Smooth muscle cell (in vitro differentiated cells): Measurements from ENCODE around the gene ANO2. TPM values are rescaled to one million over a fixed set of nuclear protein-coding genes. Genes with fewer than 3 reads are reported as not detected.

Source experiments
- DNase-seq: peaks from one replicate; lab custom pipeline; 2025; ENCODE audit not compliant: unreplicated experiment; lab: John Stamatoyannopoulos, UW
- H2AFZ ChIP-seq: fragments of 200-600 bp; sonication (generic); 2 replicates; pipeline ENCODE4 v1.6.0; 2016; ENCODE audit warnings: antibody characterized with exemption, low read depth, mild to moderate bottlenecking
- H3F3A ChIP-seq: fragments of 200-600 bp; sonication (generic); 2 replicates; pipeline ENCODE4 v1.6.0; 2017; ENCODE audit warnings: antibody characterized with exemption, low read depth
- H3K27ac ChIP-seq: fragments of 200-600 bp; sonication (generic); 2 replicates; pipeline ENCODE4 v1.5.1; 2016; ENCODE audit warnings: low read depth, mild to moderate bottlenecking
- H3K27me3 ChIP-seq: fragments of 200-600 bp; sonication (generic); 2 replicates; pipeline ENCODE4 v1.6.1; 2016; ENCODE audit warnings: low read depth, mild to moderate bottlenecking
- H3K36me3 ChIP-seq: fragments of 200-600 bp; sonication (generic); 2 replicates; pipeline ENCODE4 v1.5.1; 2016; ENCODE audit warnings: low read depth
- H3K4me1 ChIP-seq: fragments of 200-600 bp; sonication (generic); 2 replicates; pipeline ENCODE4 v1.5.1; 2016; ENCODE audit warnings: low read depth
- H3K4me2 ChIP-seq: fragments of 200-600 bp; sonication (generic); 2 replicates; pipeline ENCODE4 v1.6.0; 2016; ENCODE audit warnings: mild to moderate bottlenecking
- H3K4me3 ChIP-seq: fragments of 200-600 bp; sonication (generic); 2 replicates; pipeline ENCODE4 v1.5.1; 2016; ENCODE audit warnings: mild to moderate bottlenecking
- H3K79me2 ChIP-seq: fragments of 200-600 bp; sonication (generic); 2 replicates; pipeline ENCODE4 v1.6.0; 2016; ENCODE audit warnings: low read depth, mild to moderate bottlenecking
- H3K9ac ChIP-seq: fragments of 200-600 bp; sonication (generic); 2 replicates; pipeline ENCODE4 v1.6.0; 2016; ENCODE audit warnings: low read depth
- H3K9me3 ChIP-seq: fragments of 200-600 bp; sonication (generic); replicated peaks from 2 replicates; pipeline ENCODE4 v1.5.1; 2016; ENCODE audit warnings: low read depth
- H4K20me1 ChIP-seq: fragments of 200-600 bp; sonication (generic); 2 replicates; pipeline ENCODE4 v1.6.0; 2016; ENCODE audit warnings: low read depth
- CTCF ChIP-seq: fragments of 200-600 bp; sonication (generic); IDR thresholded peaks from 2 replicates; pipeline ENCODE4 v1.5.1; 2017; ENCODE audit warnings: borderline replicate concordance, mild to moderate bottlenecking, antibody characterized with exemption; ENCODE audit not compliant: insufficient read depth, poor library complexity, severe bottlenecking
- WGBS: methylation state at CpG from one replicate; pipeline ENCODE4 v1.1.7; 2016; ENCODE audit warnings: low lambda C conversion rate; 5-methylcytosine and 5-hydroxymethylcytosine counted together
- polyA plus RNA-seq: library from polyadenylated mRNA; unstranded; fragments of >200 nt; fragmentation: Nextera tagmentation; extraction: Ambion mirVana; gene quantifications from 2 replicates; pipeline ENCODE4 v1.2.1, GENCODE V29; 2016
- total RNA-seq: library from RNA; depleted of rRNA; stranded (reverse); fragments of >200 nt; gene quantifications from 2 replicates; pipeline ENCODE4 v1.2.3, GENCODE V29; 2014

Gene ANO2
- total and polyA plus RNA-seq, 2 experiments from 2014 or later = 0.18 TPM; not detected in 1

- Histone ChIP-seq H3K9me3 (no peaks in the 10 kb centered on the region), H3K9ac (no peak overlapping the region), H3K27me3 (peaks cover 56% of the 10 kb centered on the region), H3K4me1 (peaks cover 12% of the 10 kb centered on the region), H3F3A (no peaks in the 10 kb centered on the region), H3K4me2 (no peak overlapping the region), H3K4me3 (no peak overlapping the region), H3K79me2 (no peaks in the 10 kb centered on the region), H3K36me3 (no peaks in the 10 kb centered on the region), H4K20me1 (no peaks in the 10 kb centered on the region), H2AFZ (no peak overlapping the region), H3K27ac (no peak overlapping the region)
- DNase-seq = no peak
- WGBS = 77% methylated on average over 2 of the region's 2 CpGs
- no peak for TF ChIP-seq CTCF
These were observed 1.3 kb upstream of the ANO2 start for GRCh38 chr12:5946388-5946787.

GRCh38 chr12:5944688-5945070 is 380 bp downstream of the ANO2 start:
- WGBS = 5% methylated on average over 12 of the region's 12 CpGs
- peaks cover 55% of the 10 kb centered on the region for H3K27me3 ChIP-seq
- H3K9ac ChIP-seq = no peak overlapping the region
- TF ChIP-seq CTCF = no peak
- H3K4me1 ChIP-seq = peaks cover 12% of the 10 kb centered on the region
- peak overlapping the region; percentile 96 for H2AFZ ChIP-seq
- H3K79me2 ChIP-seq = no peaks in the 10 kb centered on the region
- no peaks in the 10 kb centered on the region for H3F3A ChIP-seq
- H3K36me3 ChIP-seq = no peaks in the 10 kb centered on the region
- peak overlapping the region; percentile 67 for H3K4me3 ChIP-seq
- no peak overlapping the region for H3K27ac ChIP-seq
- H4K20me1 ChIP-seq = no peaks in the 10 kb centered on the region
- no peak for DNase-seq
- peak overlapping the region; percentile 96 for H3K4me2 ChIP-seq
- H3K9me3 ChIP-seq = no peaks in the 10 kb centered on the region

GRCh38 chr12:5944053-5944452 is 1.0 kb downstream of the ANO2 start:
- Histone ChIP-seq H3K4me2 (no peak overlapping the region), H2AFZ (no peak overlapping the region), H3F3A (no peaks in the 10 kb centered on the region), H3K36me3 (no peaks in the 10 kb centered on the region), H3K4me1 (peaks cover 12% of the 10 kb centered on the region), H3K4me3 (no peak overlapping the region), H3K9ac (no peak overlapping the region), H4K20me1 (no peaks in the 10 kb centered on the region), H3K27ac (no peak overlapping the region), H3K79me2 (no peaks in the 10 kb centered on the region), H3K9me3 (no peaks in the 10 kb centered on the region), H3K27me3 (peaks cover 55% of the 10 kb centered on the region)
- no peak for TF ChIP-seq CTCF
- DNase-seq = no peak
- 90% methylated on average over 8 of the region's 8 CpGs for WGBS

GRCh38 chr12:5941907-5942306 is 3.2 kb downstream of the ANO2 start:
- no peak for DNase-seq
- peaks cover 48% of the 10 kb centered on the region for H3K27me3 ChIP-seq
- no peak overlapping the region for H3K27ac ChIP-seq
- H3K79me2 ChIP-seq = no peaks in the 10 kb centered on the region
- H4K20me1 ChIP-seq = no peaks in the 10 kb centered on the region
- no peak overlapping the region for H3K4me3 ChIP-seq
- no peak overlapping the region for H3K9ac ChIP-seq
- no peak overlapping the region for H2AFZ ChIP-seq
- no peaks in the 10 kb centered on the region for H3K9me3 ChIP-seq
- 92% methylated on average over 3 of the region's 3 CpGs for WGBS
- H3F3A ChIP-seq = no peaks in the 10 kb centered on the region
- peaks cover 12% of the 10 kb centered on the region for H3K4me1 ChIP-seq
- H3K36me3 ChIP-seq = no peaks in the 10 kb centered on the region
- no peak overlapping the region for H3K4me2 ChIP-seq
- TF ChIP-seq CTCF = no peak
